Caco-2 (cell line): ENCODE data around the gene REPIN1. TPM values are rescaled to one million over a fixed set of nuclear protein-coding genes. Genes with fewer than 3 reads are reported as not detected.
A peak's percentile ranks its signal among the peaks of the same experiment; 100 is the strongest.

Experiments
- BruUV-seq: library from RNA; stranded (reverse); fragments of 400-500 nt; replicated peaks from 2 replicates; lab custom pipeline; 2021; lab: Mats Ljungman, UMichigan
- CTCF ChIA-PET: fragments of 300-600 bp; sonication (Branson Sonifier 250); formaldehyde crosslinking; loops from one replicate; lab custom pipeline; 2022; ENCODE audit warnings: antibody characterized with exemption; lab: Charles Lee
- POLR2A ChIA-PET: fragments of 300-600 bp; sonication (Branson Sonifier 250); formaldehyde crosslinking; loops from one replicate; lab custom pipeline; 2022; ENCODE audit warnings: antibody characterized with exemption; lab: Charles Lee
- DNase-seq, 2 experiments: peaks; one replicate each; pipeline versions ENCODE4 v3.0.0 to v3.0.0-alpha.2; 2020 to 2022
- H3K27me3 ChIP-seq: replicated peaks from 2 replicates; pipeline ENCODE4 v1.6.0; 2011; ENCODE audit warnings: low read length; ENCODE audit not compliant: control insufficient read depth, insufficient read depth
- H3K36me3 ChIP-seq: 2 replicates; pipeline ENCODE4 v1.5.1; 2011; ENCODE audit warnings: low read length; ENCODE audit not compliant: control insufficient read depth, insufficient read depth
- H3K4me1 ChIP-seq: fragments of 250-450 bp; sonication (Bioruptor Pico); 2 replicates; pipeline ENCODE4 v1.5.1; 2020; ENCODE audit warnings: mild to moderate bottlenecking
- H3K4me3 ChIP-seq: 2 replicates; pipeline ENCODE4 v1.5.1; 2011; ENCODE audit warnings: low read depth, mild to moderate bottlenecking, control low read depth, low read length
- H3K9me3 ChIP-seq: fragments of 250-450 bp; sonication (Bioruptor Pico); 2 replicates; pipeline ENCODE4 v1.5.1; 2020; ENCODE audit warnings: mild to moderate bottlenecking, moderate library complexity
- H3K27ac Mint-ChIP-seq: one replicate; pipeline ENCODE4 v1.8.0; 2022; ENCODE audit warnings: mixed read lengths; ENCODE audit not compliant: unreplicated experiment
- H3K27me3 Mint-ChIP-seq: one replicate; pipeline ENCODE4 v1.8.0; 2022; ENCODE audit warnings: mixed read lengths; ENCODE audit not compliant: insufficient read depth, unreplicated experiment
- H3K36me3 Mint-ChIP-seq: one replicate; pipeline ENCODE4 v1.8.0; 2022; ENCODE audit warnings: mild to moderate bottlenecking, mixed read lengths; ENCODE audit not compliant: insufficient read depth, unreplicated experiment
- H3K4me1 Mint-ChIP-seq: one replicate; pipeline ENCODE4 v1.8.0; 2022; ENCODE audit warnings: low read depth, mixed read lengths; ENCODE audit not compliant: unreplicated experiment
- H3K4me3 Mint-ChIP-seq: one replicate; pipeline ENCODE4 v1.8.0; 2022; ENCODE audit warnings: mild to moderate bottlenecking, moderate library complexity, mixed read lengths; ENCODE audit not compliant: unreplicated experiment
- H3K9me3 Mint-ChIP-seq: one replicate; pipeline ENCODE4 v1.8.0; 2022; ENCODE audit warnings: mixed read lengths; ENCODE audit not compliant: unreplicated experiment
- CTCF ChIP-seq, 2 experiments: fragments of 200-600 bp in 1 of 2; IDR thresholded peaks; 1 replicate in 1 of 2; 2 replicates in 1 of 2; pipeline versions ENCODE4 v1.5.1 to v1.8.0; 2011 to 2022; ENCODE audit warnings: antibody characterized with exemption in 1 of 2, control low read depth in 1 of 2, inconsistent platforms in 1 of 2, low read depth in 1 of 2, low read length in 1 of 2, mild to moderate bottlenecking in 1 of 2, moderate library complexity in 1 of 2; ENCODE audit not compliant: insufficient read depth in 1 of 2, severe bottlenecking in 1 of 2, unreplicated experiment in 1 of 2
- intact Hi-C: fragments of 100-400 bp; cut with micrococcal nuclease; formaldehyde crosslinking; loops from one replicate; pipeline ENCODE4 v1.10.0; 2022; ENCODE audit not compliant: unreplicated experiment
- total RNA-seq: library from RNA; stranded (reverse); gene quantifications from 2 replicates; pipeline ENCODE4 v1.2.3, GENCODE V29; 2022

Gene REPIN1
- total RNA-seq, 1 experiment from 2014 or later = 148 TPM

- peak overlapping the region; percentile 51 for H3K27ac Mint-ChIP-seq
Observed at GRCh38 chr7:150400788-150401423, 32.3 kb downstream of the REPIN1 start.

GRCh38 chr7:150401424-150401790, 32.8 kb downstream of the REPIN1 start:
- POLR2A ChIA-PET = no interaction called here
- H3K9me3 ChIP-seq = no peaks in the 10 kb centered on the region

More at GRCh38 chr7:150400788-150401423, 32.3 kb downstream of the REPIN1 start:
- no peak for TF ChIP-seq CTCF (IDR thresholded peaks at IDR 0.05; ENCODE audit: insufficient read depth in 1 of 2, low read depth in 1 of 2, low read length in 1 of 2, severe bottlenecking in 1 of 2, unreplicated experiment in 1 of 2)
- no peak for DNase-seq
- H3K4me3 Mint-ChIP-seq = no peak overlapping the region
- H3K4me1 Mint-ChIP-seq = peaks cover 37% of the 10 kb centered on the region
- no peak overlapping the region for H3K4me3 ChIP-seq
- peaks cover 41% of the 10 kb centered on the region for H3K4me1 ChIP-seq
- intact Hi-C loops = no loop called here
- no peaks in the 10 kb centered on the region for H3K9me3 Mint-ChIP-seq
- no peaks in the 10 kb centered on the region for H3K36me3 ChIP-seq
- no TSS peak for BruUV-seq
- no peaks in the 10 kb centered on the region for H3K27me3 Mint-ChIP-seq
- no peaks in the 10 kb centered on the region for H3K9me3 ChIP-seq
- ChIA-PET CTCF (no interaction called here), POLR2A (no interaction called here)
- peaks cover 9% of the 10 kb centered on the region for H3K36me3 Mint-ChIP-seq
- no peaks in the 10 kb centered on the region for H3K27me3 ChIP-seq

GRCh38 chr7:150401861-150402631, 33.4 kb downstream of the REPIN1 start:
- Histone ChIP-seq H3K4me1 (peaks cover 53% of the 10 kb centered on the region), H3K27me3 (no peaks in the 10 kb centered on the region), H3K36me3 (no peaks in the 10 kb centered on the region), H3K4me3 (no peak overlapping the region), H3K9me3 (no peaks in the 10 kb centered on the region)
- no peaks in the 10 kb centered on the region for H3K9me3 Mint-ChIP-seq
- CTCF ChIA-PET = no interaction called here
- DNase-seq = no peak
- peaks cover 6% of the 10 kb centered on the region for H3K36me3 Mint-ChIP-seq
- no peak for TF ChIP-seq CTCF (IDR thresholded peaks at IDR 0.05; ENCODE audit: insufficient read depth in 1 of 2, low read depth in 1 of 2, low read length in 1 of 2, severe bottlenecking in 1 of 2, unreplicated experiment in 1 of 2)
- H3K27ac Mint-ChIP-seq = peak overlapping the region; percentile 12
- BruUV-seq = no TSS peak
- H3K27me3 Mint-ChIP-seq = no peaks in the 10 kb centered on the region
- POLR2A ChIA-PET = no interaction called here
- peak overlapping the region; percentile 42 for H3K4me3 Mint-ChIP-seq
- peaks cover 42% of the 10 kb centered on the region for H3K4me1 Mint-ChIP-seq
- intact Hi-C loops = no loop called here

More at GRCh38 chr7:150401424-150401790, 32.8 kb downstream of the REPIN1 start:
- Mint-ChIP-seq H3K9me3 (no peaks in the 10 kb centered on the region), H3K27ac (peak overlapping the region; percentile 51), H3K36me3 (peaks cover 6% of the 10 kb centered on the region), H3K4me1 (peaks cover 42% of the 10 kb centered on the region), H3K4me3 (no peak overlapping the region), H3K27me3 (no peaks in the 10 kb centered on the region)
- no TSS peak for BruUV-seq
- Histone ChIP-seq H3K27me3 (no peaks in the 10 kb centered on the region), H3K4me3 (no peak overlapping the region), H3K4me1 (peaks cover 46% of the 10 kb centered on the region), H3K36me3 (no peaks in the 10 kb centered on the region)
- no peak for DNase-seq
- intact Hi-C loops = no loop called here
- TF ChIP-seq CTCF (IDR thresholded peaks at IDR 0.05; ENCODE audit: insufficient read depth in 1 of 2, low read depth in 1 of 2, low read length in 1 of 2, severe bottlenecking in 1 of 2, unreplicated experiment in 1 of 2) = no peak
- CTCF ChIA-PET = no interaction called here
